ENCODE data around the gene FAM107B.

GRCh38 chr10:14621037-14621436, 153.7 kb downstream of the FAM107B start:
- TF ChIP-seq POLR2A (IDR thresholded peaks at IDR 0.05; ENCODE audit: borderline replicate concordance, extremely low read depth, insufficient read depth, insufficient read length) (no peak), EZH2 (IDR thresholded peaks at IDR 0.05) (no peak), REST (IDR thresholded peaks at IDR 0.05; ENCODE audit: low read depth) (no peak), CTCF (IDR thresholded peaks at IDR 0.05 in 2 of 3, conservative IDR thresholded peaks at IDR 0.05 in 1 of 3; ENCODE audit: borderline replicate concordance in 1 of 3, insufficient read depth in 1 of 3, low read depth in 2 of 3, low read length in 2 of 3) (no peak)
